Fibroblast of mammary gland (primary cell): ENCODE measurements around the gene ZNF77.

Source experiments
- DNase-seq: peaks from one replicate; pipeline ENCODE4 v3.0.0-alpha.2; 2010; ENCODE audit warnings: low read depth
- H3K4me3 ChIP-seq: 2 replicates; pipeline ENCODE4 v1.5.1; 2011; ENCODE audit warnings: low read depth, mild to moderate bottlenecking, low read length, moderate library complexity; ENCODE audit not compliant: control insufficient read depth
- CTCF ChIP-seq: conservative IDR thresholded peaks from 2 replicates; pipeline ENCODE4 v1.5.1; 2011; ENCODE audit warnings: low read depth, low read length, inconsistent platforms; ENCODE audit not compliant: control insufficient read depth, insufficient read depth

The ZNF77 gene

GRCh38 chr19:2978772-2979171 lies 34.0 kb upstream of the ZNF77 start:
- no peak overlapping the region for H3K4me3 ChIP-seq
- no peak for TF ChIP-seq CTCF
- no peak for DNase-seq

GRCh38 chr19:2978166-2978767 lies 33.5 kb upstream of the ZNF77 start:
- no peak for DNase-seq
- H3K4me3 ChIP-seq = no peak overlapping the region
- TF ChIP-seq CTCF = no peak

GRCh38 chr19:2977746-2978138 lies 33.0 kb upstream of the ZNF77 start:
- no peak for TF ChIP-seq CTCF
- peak overlapping the region; percentile 12 for H3K4me3 ChIP-seq

GRCh38 chr19:2977001-2977745 lies 32.4 kb upstream of the ZNF77 start, which contains the start of gene TLE6:
TLE6 (plus strand) TSS chr19:2977564; CDS start chr19:2978234, 670 bp downstream.
- DNase-seq = peak; percentile 89
- H3K4me3 ChIP-seq = peak within 1 kb of the TSS; percentile 54
- TF ChIP-seq CTCF = no peak

More at GRCh38 chr19:2977746-2978138, 33.0 kb upstream of the ZNF77 start:
- no peak for DNase-seq

GRCh38 chr19:2976609-2977000 lies 31.8 kb upstream of the ZNF77 start:
- H3K4me3 ChIP-seq = peak overlapping the region; percentile 54
- TF ChIP-seq CTCF = no peak
- DNase-seq = no peak

- H3K4me3 ChIP-seq = no peak overlapping the region
- peak; percentile 36 for DNase-seq
- no peak for TF ChIP-seq CTCF
Observed at GRCh38 chr19:2974342-2975041, 29.7 kb upstream of the ZNF77 start.
